GM18951 (cell line): ENCODE results near the gene TGFB2.

Source experiments
- POLR2A ChIP-seq: IDR thresholded peaks from 4 replicates; pipeline ENCODE4 v1.6.1; 2011; ENCODE audit warnings: mild to moderate bottlenecking; ENCODE audit not compliant: insufficient read length, insufficient read depth; ENCODE audit errors: extremely low read depth
- in situ Hi-C: fragments of 300-500 bp; cut with MboI; formaldehyde crosslinking; loops from one replicate; pipeline ENCODE4 v1.12.0; 2022; ENCODE audit warnings: low sequenced_read_pairs, mixed read lengths, inconsistent platforms; ENCODE audit not compliant: unreplicated experiment

TGFB2 gene

GRCh38 chr1:218392780-218393179, 47.6 kb downstream of the TGFB2 start:
- TF ChIP-seq POLR2A = no peak
- in situ Hi-C loops = no loop called here

- in situ Hi-C loops = no loop called here
- no peak for TF ChIP-seq POLR2A
Observed at GRCh38 chr1:218394416-218394815, 49.3 kb downstream of the TGFB2 start.

GRCh38 chr1:218394989-218395388, 49.9 kb downstream of the TGFB2 start:
- no peak for TF ChIP-seq POLR2A

GRCh38 chr1:218395916-218396315, 50.8 kb downstream of the TGFB2 start:
- in situ Hi-C loops = no loop called here
- TF ChIP-seq POLR2A = no peak

More at GRCh38 chr1:218394989-218395388, 49.9 kb downstream of the TGFB2 start:
- in situ Hi-C loops = no loop called here

- in situ Hi-C loops = no loop called here
- TF ChIP-seq POLR2A = no peak
Observed at GRCh38 chr1:218397752-218398339, 52.7 kb downstream of the TGFB2 start.

GRCh38 chr1:218400624-218401023, 55.5 kb downstream of the TGFB2 start:
- in situ Hi-C loops = no loop called here
- TF ChIP-seq POLR2A = no peak

- in situ Hi-C loops = no loop called here
- no peak for TF ChIP-seq POLR2A
Observed at GRCh38 chr1:218401441-218401997, 56.4 kb downstream of the TGFB2 start.

GRCh38 chr1:218401998-218402785, 57.1 kb downstream of the TGFB2 start:
- in situ Hi-C loops = no loop called here
- no peak for TF ChIP-seq POLR2A

- no peak for TF ChIP-seq POLR2A
- in situ Hi-C loops = no loop called here
Observed at GRCh38 chr1:218402786-218403120, 57.6 kb downstream of the TGFB2 start.

- in situ Hi-C loops = no loop called here
- TF ChIP-seq POLR2A = no peak
Observed at GRCh38 chr1:218403300-218403699, 58.2 kb downstream of the TGFB2 start.

GRCh38 chr1:218407630-218408029, 62.5 kb downstream of the TGFB2 start:
- in situ Hi-C loops = no loop called here
- no peak for TF ChIP-seq POLR2A

- no peak for TF ChIP-seq POLR2A
- in situ Hi-C loops = no loop called here
Observed at GRCh38 chr1:218408135-218408534, 63.0 kb downstream of the TGFB2 start.

- in situ Hi-C loops = no loop called here
- TF ChIP-seq POLR2A = no peak
Observed at GRCh38 chr1:218408942-218409341, 63.8 kb downstream of the TGFB2 start.

GRCh38 chr1:218409946-218410510, 64.9 kb downstream of the TGFB2 start:
- in situ Hi-C loops = no loop called here

More at GRCh38 chr1:218409946-218410510, 64.9 kb downstream of the TGFB2 start:
- TF ChIP-seq POLR2A = no peak
